GM19035 (cell line): ENCODE data around the gene PAQR9.

Source experiments
- ATAC-seq: cut with Tn5 transposase; IDR thresholded peaks from one replicate; pipeline ENCODE4 v1.9.1; 2021; ENCODE audit not compliant: unreplicated experiment

Gene PAQR9

GRCh38 chr3:142926368-142926944 lies 37.0 kb downstream of the PAQR9 start:
- no peak for ATAC-seq

DNA sequence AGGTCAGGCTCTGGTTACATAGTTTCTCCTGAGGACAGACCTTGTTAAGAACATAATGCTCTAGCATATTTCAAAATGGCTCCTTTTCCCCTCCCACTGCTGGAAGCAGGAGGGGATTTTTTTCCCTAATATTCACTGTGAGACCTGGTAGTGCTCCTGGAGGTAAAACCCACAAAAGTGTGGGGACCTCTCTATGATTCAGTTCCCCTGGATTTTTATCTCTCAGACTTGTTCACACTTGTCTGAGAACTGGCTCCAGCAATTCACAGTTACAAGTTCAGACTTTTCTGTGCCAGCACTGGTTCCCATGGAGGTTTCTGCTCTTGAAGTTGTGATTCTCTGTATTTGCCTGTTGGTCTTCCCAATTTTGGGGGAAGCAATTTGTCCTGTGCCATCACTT lies 38.3 kb downstream of the PAQR9 start:
- no peak for ATAC-seq

DNA sequence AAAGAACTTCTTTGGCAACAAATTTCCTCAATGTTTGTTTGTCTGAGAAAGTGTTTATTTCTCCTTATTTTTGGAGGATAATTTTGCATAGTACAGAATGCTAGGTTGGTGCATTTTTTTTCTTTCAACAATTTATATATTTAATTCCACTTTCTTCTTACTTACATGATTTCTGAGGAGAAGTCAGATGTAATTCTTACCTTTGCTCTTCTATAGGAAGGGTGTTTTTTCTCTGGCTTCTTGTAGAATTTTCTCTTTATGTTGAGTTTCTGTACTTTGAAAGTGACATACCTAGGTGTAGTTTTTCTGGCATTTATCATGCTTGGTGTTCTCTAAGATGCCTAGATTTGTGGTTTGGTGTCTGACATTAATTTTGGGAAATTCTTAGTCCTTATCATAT lies 39.8 kb downstream of the PAQR9 start:
- no peak for ATAC-seq

DNA sequence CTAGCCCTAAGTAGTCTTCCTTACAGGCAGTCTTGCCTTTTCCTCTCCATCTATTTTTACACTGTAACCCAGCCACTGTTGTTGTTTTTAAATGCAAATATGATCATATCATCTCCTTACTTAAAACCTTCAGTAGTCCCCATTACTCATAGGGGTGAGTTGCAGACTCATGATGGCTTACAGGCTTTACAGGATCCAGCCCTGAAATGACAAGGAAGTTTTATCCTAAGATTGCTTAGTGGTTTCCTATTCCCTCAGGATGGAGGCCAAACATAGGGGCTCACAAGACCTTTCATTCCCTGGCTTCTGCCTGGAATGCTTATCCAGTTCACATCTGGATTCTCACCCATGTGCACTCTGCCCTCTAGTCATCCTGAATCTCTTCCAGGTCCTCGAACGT lies 46.9 kb downstream of the PAQR9 start:
- ATAC-seq, result no peak

DNA sequence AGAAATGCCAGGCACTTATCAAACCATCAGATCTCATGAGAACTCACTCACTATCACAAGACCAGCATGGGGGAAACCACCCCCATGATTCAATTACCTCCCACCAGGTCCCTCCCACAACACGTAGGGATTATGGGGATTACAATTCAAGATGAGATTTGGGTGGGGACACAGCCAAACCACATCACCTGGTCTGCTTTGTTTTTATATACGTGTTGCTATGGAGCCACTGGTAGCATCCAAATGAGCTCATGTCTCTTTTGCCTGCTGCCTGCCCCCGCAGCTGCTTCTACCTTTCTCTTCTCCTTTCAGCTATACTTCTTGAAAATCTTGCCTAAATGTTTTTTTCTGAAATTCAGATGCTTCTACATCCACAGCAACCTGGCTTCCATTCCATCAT lies 47.8 kb downstream of the PAQR9 start:
- no peak for ATAC-seq

DNA sequence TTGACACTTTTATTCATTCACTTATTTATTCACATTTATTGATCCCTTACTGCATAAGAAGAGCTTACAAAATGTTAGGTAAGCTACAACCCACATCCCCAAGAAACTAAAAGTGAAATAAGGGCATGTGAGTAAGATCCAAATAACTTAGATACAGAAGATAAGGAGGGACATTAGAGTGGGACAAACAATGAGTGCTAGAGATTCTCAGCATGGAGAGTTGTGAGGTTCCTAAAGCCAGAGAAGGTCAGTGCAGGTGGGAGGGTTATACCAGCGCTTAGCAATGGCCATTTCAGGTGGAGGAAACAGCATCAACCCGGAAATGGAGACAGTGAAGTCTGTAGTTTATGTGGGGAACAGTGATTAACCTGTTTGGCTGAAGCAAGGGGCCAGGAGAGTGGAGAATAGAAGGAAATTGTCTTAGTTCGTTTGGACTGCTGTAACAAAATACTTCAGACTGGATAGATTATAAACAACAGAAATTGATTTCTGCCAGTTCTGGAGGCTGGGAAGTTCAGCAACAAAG lies 49.1 kb downstream of the PAQR9 start:
- ATAC-seq, result no peak

GRCh38 chr3:142913432-142913831 lies 50.0 kb downstream of the PAQR9 start:
- no peak for ATAC-seq

DNA sequence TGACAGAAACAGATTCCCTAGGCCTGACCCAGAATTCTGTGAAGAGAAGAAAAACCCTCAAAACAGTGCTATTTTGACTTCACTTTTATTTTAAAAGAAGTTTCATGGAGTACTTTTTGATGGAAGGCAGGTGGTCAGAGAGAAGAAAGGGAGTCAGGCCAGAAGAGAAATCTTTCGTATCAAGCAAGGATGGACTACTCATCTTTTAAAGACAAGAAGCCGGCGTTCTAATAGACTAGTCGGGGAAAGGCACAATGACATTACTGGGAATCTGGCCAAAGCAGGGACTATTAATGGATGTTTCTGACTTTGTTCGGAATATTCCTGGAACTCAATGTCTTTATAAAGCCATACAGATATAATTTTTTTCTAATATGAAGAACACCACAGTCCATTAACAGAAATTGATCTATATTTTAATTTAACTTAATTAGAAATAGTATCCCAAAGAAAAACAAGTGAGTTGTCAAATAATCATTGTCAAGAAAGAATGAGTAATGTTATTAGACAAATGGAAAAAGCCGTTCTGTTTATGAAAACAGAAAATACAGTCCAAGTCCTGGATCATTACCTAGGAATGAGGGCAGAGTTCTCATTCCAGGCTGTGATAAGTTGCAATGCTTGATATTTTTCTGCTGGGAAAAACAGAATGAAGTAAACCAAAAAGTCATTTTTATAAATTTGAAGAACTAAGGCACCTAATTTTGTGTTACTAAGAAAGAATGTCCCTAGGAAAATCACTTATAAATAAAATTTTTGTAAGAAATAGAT lies 50.9 kb downstream of the PAQR9 start:
- ATAC-seq, result no peak
